GM19351 (cell line): ENCODE measurements around the gene TTC32.
"Not testable (repeated sequence)": the region's sequence is repeated elsewhere in the genome, so short reads cannot be mapped to it uniquely, and the experiment has no call there.

Source experiments
- ATAC-seq: cut with Tn5 transposase; IDR thresholded peaks from one replicate; pipeline ENCODE4 v1.9.1; 2021; ENCODE audit warnings: mild to moderate bottlenecking, moderate library complexity; ENCODE audit not compliant: unreplicated experiment

Gene TTC32

DNA sequence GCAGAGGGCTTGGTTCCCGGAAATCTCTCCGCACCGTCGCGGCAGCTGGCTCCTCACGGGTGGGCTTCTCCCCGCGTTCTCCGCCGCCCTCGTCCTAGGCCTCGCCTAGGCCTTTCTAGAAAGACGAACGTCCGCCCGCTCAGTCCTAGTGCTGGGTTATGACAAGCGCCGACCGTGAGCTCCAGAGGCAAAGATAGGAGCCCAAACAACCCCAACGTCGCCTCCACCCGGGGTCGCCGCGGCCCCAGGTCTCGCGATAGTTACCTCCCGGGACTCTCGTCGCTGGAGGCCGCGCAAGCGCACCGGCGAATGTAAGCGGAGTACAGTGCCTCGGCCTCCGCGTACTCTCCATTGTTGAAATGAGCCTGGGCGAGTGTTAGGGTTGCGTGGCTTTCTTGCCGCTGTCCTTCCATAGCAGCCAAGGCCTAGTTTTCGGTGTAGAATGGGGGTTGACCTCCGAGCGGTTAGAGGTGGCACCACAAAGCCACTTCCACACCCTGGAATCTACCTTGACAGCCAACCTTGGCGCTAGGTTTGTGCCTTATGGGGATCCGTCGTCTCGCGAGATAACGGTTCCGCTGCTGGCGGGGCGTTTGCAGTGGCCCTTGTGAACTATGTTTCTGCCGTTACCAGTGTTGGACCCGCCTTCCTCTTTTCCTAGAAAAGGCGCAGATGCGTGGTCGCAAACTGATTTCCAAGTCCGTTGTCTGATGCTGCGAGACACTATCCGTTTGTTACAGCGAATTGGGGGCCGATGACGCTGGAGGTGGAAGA, at the start of gene TTC32:
TTC32 (minus strand) TSS at position 542 of the 774 bp plus-strand sequence; CDS start at position 413, 129 bp downstream.
- peak; percentile 85 for ATAC-seq

DNA sequence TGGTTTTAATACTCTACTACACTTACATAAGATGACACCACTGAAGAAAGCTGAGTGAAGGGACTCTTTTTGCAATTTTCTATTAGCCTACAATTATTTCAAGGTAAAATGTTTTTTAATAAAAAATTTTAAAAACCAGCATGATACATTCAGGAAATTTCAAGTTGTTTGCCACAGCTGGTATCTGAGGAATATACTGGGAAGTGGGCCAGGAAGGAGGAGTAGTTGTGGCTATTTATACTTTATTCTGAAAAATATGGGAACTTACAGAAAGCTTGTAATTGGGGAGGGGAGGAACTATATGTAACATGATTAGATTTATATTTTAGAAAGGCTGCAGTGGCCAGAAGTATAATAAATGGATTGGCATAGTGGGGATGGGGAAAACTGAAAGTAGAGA, 47.3 kb upstream of the TTC32 start:
- no peak for ATAC-seq

DNA sequence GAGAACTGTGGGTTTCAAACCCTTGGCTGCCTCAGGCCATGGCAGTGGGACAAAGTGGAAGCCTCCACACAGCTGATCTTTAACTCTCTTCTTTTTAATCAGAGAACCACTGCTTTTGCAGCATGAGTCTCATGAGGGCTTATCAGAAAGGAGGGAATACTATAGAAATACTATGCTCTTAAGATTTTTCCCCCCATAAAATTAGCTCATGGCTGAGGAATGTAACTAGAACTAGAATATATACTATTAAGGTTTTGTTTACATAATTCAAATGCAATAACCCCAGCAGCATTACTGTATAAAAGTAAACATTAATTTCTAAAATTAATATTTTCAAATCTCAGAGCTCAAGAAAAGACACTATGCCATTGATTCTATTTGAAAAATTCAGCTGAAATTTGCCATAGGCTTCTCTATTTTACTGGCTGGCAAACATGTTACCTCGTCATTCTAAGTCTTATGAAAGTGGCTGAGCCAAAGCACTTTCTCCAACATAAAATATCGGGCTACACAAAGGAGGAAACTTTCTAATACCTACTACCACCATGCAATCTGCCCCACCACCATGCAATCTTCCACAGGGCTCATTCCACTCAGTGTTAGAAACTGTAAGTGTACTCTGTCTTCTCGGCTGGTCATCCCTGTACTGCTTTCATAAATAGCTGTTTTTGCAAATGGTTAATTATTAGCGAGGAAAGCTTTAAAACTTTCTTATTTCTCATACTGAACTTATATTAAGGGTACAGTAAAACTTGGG, 45.6 kb upstream of the TTC32 start:
- no peak for ATAC-seq

- no peak for ATAC-seq
Observed at GRCh38 chr2:19944205-19944845, 42.5 kb upstream of the TTC32 start.

DNA sequence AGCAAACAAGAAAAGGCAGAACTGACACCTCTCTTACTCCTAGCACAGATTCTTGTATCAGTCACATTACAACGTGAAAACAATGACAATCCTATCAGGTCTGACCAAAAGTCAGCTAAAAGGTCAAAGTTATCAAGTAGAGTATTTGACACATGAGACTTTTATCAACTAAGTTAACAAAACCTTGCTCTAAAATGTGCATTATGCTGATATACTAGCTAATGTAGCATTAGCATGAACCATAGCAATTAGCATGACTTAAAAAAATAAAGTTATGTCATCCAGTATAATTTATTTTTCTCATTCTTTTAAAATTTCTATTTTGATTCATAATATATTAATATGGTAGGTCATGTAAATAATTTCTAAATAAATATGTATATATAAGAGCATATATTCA, 41.4 kb upstream of the TTC32 start:
- no peak for ATAC-seq

DNA sequence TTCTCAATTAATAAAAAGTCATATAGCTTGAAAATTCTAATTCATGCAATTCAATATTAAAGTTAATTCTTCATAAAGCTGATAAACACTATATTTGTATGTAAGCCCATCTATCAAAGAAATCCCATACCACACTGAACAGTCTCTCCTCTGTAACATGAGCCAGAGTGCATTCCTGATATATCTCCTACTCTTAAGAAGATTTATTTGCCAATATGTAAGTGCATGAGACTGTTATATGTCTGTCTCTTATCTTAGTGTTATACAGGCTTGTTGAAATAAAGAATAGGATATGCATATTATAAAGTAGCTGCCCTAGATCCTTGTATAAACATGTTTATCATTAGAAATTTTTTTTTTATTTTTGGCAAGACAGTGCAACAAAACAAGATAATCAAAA, 40.4 kb upstream of the TTC32 start:
- ATAC-seq = no peak

- ATAC-seq = no peak
Observed at GRCh38 chr2:19937004-19937403, 35.2 kb upstream of the TTC32 start.

DNA sequence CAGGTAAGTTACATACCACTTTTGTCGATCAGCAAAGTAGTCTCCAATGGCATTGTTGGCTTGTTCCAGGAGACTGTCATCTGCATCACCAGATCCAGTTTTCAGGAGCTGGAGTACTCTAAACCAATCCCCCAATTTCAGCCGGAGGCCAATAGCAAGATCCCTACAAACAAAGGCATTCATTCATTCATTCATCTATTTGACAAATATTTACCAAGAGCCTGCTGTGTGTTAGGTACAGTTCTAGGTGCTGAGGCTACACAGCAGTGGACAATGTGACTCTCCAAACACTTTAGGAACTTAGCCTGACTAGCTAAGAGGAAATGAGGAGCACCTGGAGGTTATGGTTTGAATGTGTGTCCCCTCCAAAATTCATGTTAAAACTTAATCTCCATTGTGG, 34.4 kb upstream of the TTC32 start:
- no peak for ATAC-seq

DNA sequence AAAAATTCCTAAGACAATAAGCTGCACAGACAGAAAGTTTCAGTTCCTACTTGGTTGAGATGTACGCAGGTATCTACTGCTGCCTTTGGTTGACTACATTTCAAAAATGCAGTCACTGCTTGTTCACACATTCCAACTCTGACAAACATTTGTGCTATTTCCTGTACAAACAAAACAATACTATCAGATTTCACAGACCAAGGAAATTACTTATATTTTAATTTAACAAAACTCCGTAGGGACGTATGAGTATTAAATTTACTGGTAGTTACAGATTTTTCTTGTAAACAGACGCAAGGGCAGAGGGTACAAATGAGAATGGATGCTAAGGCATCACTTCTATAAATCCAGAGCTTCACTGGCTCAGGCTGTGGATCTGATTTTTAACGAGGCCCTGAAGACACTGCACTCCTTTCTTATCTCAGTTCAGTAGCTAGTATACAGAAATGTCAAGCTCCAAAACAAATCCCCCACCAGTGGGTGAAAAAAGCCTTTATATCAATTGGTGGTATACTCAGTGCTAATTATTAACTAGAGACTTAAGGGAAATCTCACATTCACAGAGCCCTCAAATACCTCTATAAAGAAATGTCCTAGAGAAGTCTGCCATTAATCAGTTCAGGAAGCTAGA, 31.7 kb upstream of the TTC32 start:
- peak; percentile 98 for ATAC-seq

DNA sequence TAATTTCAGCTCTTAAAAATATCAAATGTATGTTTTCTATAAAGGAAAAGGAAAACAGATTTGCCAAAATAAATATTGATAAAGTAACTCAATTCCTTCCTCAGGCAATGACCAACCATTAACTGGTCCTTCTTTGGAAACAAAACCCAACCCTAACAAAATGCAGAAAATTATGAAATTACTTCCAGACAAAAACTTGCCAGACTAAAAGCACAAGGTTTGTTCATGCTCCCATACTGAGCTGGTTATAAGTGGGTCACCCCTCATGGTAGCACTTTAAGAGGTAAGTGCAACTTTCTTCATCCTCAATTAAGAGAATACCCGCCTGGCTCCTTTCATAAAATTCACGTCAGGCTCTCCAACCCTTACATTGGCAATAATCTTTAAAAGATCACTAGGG, 31.1 kb upstream of the TTC32 start:
- peak; percentile 24 for ATAC-seq

DNA sequence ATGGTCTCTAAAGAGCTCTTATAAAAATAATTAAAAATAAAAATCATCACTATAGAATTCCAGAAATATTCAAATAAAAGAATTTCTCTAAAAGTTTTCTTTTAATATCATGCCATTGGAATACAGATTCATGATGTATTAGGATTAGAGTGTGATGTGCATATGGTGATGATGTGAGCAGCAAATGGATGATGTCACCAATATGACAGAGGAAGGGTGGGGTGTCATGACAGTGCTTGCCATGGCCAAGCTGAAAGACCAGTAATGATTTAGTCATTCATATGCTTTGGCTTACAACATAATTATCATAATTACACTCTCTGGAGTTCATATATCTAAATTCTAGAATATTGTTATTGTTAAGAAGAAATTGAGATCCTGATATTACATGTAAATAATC, 27.4 kb upstream of the TTC32 start:
- ATAC-seq = no peak

GRCh38 chr2:19927816-19928215, 26.0 kb upstream of the TTC32 start:
- ATAC-seq = not testable (repeated sequence)

DNA sequence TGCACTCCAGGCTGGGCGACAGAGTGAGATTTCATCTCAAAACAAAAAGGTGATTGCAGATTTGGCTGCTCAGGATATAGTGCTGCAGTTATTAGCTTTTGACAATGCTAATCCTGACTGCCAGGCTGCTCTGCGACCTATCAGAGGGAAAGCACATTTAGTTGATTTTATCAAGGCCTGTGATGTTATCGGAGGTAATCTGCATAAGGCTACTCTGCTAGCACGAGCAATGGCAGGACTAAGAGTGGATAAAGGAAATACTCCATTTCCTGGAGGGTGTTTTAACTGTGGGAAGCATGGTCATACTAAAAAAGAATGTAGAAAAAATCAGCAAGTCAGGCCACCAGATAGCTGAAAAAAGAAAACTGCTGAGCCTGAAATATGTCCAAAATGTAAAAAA, 22.7 kb upstream of the TTC32 start:
- ATAC-seq = not testable (repeated sequence)

DNA sequence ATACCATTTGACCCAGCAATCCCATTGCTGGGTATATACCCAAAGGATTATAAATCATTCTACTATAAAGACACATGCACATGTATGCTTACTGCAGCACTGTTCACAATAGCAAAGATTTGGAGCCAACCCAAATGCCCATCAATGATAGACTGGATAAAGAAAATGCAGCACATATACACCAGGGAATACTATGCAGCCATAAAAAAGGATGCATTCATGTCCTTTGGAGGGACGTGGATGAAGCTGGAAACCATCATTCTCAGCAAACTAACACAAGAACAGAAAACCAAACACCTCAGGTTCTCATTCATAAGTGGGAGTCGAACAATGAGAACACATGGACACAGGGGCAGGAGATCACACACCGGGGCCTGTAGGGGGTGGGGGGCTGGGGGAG, 20.4 kb upstream of the TTC32 start:
- not testable (repeated sequence) for ATAC-seq

GRCh38 chr2:19916385-19916950, 14.7 kb upstream of the TTC32 start:
- ATAC-seq = no peak

- no peak for ATAC-seq
Observed at GRCh38 chr2:19914266-19914975, 12.6 kb upstream of the TTC32 start.

GRCh38 chr2:19911808-19912509, 10.2 kb upstream of the TTC32 start:
- no peak for ATAC-seq

DNA sequence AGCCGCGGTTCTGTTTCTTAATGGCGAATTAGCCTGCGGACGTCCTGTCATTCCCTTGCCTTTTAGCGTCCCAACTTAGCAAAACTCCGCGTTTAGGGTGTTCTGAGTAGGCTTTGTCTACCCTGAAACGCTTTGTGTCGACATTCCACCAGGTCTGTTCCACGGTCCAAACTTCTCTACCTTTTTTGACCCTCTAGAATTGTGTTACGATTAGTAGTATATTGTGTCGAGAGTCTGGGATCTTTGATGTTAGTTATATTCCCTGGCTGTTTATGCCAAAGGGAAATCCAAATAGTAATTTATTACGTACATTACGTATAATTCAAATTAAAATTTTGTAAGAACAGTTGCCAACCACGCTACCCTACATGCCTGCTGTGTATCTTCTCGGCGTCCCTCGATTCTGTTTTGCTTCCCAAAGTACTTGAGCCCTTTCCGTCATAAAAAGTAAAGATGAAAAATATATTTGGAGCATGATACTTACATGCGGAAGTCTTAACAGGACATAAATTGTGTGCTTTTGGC, 495 bp upstream of the TTC32 start:
- peak; percentile 5 for ATAC-seq

DNA sequence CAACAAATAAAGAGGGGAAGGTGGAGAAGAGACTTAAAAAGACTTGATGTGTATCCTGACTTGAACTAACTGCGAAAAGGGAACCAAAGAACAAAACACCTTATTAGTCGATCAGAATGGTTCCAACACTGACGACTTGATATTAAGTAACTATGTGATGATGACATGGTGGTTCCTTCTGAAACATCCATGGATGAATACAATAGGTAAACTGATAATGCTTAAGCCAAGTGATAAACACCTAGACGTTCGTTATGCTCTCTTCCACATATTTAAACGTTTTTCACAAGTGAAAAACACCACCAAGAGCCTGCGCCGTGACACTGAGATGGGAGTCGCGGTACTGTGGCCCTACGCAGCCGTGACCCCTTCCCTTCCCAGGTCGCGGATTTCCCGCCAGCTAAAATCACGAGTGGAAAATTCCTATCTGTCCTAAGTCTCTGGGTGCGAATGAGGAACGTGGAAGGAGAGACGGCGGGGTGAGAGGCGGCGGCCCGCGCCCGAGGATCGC, 797 bp downstream of the TTC32 start:
- peak; percentile 9 for ATAC-seq
